Measurements from ENCODE around the gene TCHH.

DNA sequence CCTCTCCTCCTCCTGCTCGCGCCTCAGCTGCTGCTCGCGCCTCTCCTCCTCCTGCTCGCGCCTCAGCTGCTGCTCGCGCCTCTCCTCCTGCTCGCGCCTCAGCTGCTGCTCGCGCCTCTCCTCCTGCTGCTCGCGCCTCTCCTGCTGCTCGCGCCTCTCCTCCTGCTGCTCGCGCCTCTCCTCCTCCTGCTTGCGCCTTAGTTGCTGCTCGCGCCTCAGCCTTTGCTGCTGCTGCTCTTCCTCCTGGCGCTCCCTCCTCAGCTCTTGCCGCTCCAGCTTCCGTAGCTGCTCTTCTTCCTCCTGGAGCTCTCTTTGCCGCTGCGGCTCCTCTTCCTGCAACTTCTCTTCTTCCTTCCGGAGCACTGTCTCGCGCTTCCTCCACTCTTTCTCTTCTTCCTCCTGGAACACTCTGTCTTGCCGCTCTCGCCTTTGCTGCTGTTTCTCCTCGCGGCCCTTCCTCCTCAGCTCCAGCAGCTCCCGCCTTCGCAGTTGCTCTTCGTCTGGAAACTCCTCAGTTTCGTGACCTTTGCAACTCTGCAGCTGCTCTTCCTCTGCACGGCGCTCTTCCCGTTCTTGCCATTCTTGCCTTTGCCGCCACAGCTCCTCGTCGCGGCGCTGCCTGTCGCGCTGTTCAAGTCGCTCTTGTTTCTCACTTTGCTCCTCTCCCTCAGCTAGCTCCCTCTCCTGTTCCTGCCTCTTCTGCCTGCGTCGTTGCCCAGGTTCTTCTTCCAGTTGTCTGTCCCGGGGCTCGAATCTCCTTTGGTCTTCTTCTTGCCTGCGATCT is 3.0 kb downstream of the TCHH start:
- TF ChIP-seq, protein P1, sequence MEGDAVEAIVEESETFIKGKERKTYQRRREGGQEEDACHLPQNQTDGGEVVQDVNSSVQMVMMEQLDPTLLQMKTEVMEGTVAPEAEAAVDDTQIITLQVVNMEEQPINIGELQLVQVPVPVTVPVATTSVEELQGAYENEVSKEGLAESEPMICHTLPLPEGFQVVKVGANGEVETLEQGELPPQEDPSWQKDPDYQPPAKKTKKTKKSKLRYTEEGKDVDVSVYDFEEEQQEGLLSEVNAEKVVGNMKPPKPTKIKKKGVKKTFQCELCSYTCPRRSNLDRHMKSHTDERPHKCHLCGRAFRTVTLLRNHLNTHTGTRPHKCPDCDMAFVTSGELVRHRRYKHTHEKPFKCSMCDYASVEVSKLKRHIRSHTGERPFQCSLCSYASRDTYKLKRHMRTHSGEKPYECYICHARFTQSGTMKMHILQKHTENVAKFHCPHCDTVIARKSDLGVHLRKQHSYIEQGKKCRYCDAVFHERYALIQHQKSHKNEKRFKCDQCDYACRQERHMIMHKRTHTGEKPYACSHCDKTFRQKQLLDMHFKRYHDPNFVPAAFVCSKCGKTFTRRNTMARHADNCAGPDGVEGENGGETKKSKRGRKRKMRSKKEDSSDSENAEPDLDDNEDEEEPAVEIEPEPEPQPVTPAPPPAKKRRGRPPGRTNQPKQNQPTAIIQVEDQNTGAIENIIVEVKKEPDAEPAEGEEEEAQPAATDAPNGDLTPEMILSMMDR (IDR thresholded peaks at IDR 0.05): no peak
- no peak for TF ChIP-seq POLR2A (IDR thresholded peaks at IDR 0.05)

Data from breast epithelium (tissue), 3 donors.